AG04449 (cell line): Measurements from ENCODE around the gene NPTN.

Experiments used
- CTCF ChIA-PET: fragments of 350-600 bp; formaldehyde crosslinking; extraction: SDS; loops from one replicate; lab custom pipeline; 2021; ENCODE audit warnings: antibody characterized with exemption; lab: Yijun Ruan, JAX
- POLR2A ChIA-PET: fragments of 400-600, 350-600 bp; formaldehyde crosslinking; extraction: SDS; loops from one replicate; lab custom pipeline; 2020; ENCODE audit warnings: antibody characterized with exemption, inconsistent platforms; lab: Yijun Ruan, JAX
- DNase-seq: peaks from one replicate; pipeline ENCODE4 v3.0.0-alpha.2; 2010; ENCODE audit warnings: low read depth, low spot score
- H3K4me3 ChIP-seq: 2 replicates; pipeline ENCODE4 v1.5.1; 2011; ENCODE audit warnings: low read depth, mild to moderate bottlenecking, control low read depth, low read length
- CTCF ChIP-seq: IDR thresholded peaks from one replicate; pipeline ENCODE4 v1.5.1; 2011; ENCODE audit warnings: mild to moderate bottlenecking, moderate library complexity, low read length, control low read depth, inconsistent platforms; ENCODE audit not compliant: insufficient read depth; ENCODE audit errors: missing control alignments

The NPTN gene

GRCh38 chr15:73608475-73608874 lies 24.7 kb downstream of the NPTN start:
- POLR2A ChIA-PET = interaction anchor here (1.1 to 3.6 kb wide), 3 partner anchors 9 to 26 kb away, joined by 3 to 20 read pairs (median 4); partner anchors contain the start of gene NPTN
- H3K4me3 ChIP-seq = no peak overlapping the region
- CTCF ChIA-PET = interaction anchor here (0.9 to 10.2 kb wide), 8 partner anchors 10 to 95 kb away, joined by 3 to 100 read pairs (median 4); no protein-coding TSS in a partner anchor
- no peak for TF ChIP-seq CTCF
- no peak for DNase-seq

GRCh38 chr15:73607843-73608242 lies 25.3 kb downstream of the NPTN start:
- H3K4me3 ChIP-seq = no peak overlapping the region
- no peak for DNase-seq
- POLR2A ChIA-PET = interaction anchor here (3.6 kb wide), 1 partner anchor 24 kb away, joined by 20 read pairs; the partner anchor contains the start of gene NPTN
- CTCF ChIA-PET = interaction anchor here (1.0 to 10.2 kb wide), 7 partner anchors 12 to 96 kb away, joined by 3 to 100 read pairs (median 4); no protein-coding TSS in a partner anchor
- no peak for TF ChIP-seq CTCF

GRCh38 chr15:73607405-73607804 lies 25.8 kb downstream of the NPTN start:
- ChIA-PET CTCF (interaction anchor here (1.2 to 10.2 kb wide), 5 partner anchors 8 to 92 kb away, joined by 3 to 100 read pairs (median 4); no protein-coding TSS in a partner anchor), POLR2A (interaction anchor here (1.1 to 3.6 kb wide), 2 partner anchors 22 to 25 kb away, joined by 3 to 20 read pairs; partner anchors contain the start of gene NPTN)
- no peak for TF ChIP-seq CTCF
- DNase-seq = no peak
- no peak overlapping the region for H3K4me3 ChIP-seq

- no peak overlapping the region for H3K4me3 ChIP-seq
- ChIA-PET POLR2A (no interaction called here), CTCF (interaction anchor here (0.9 to 10.2 kb wide), 7 partner anchors 10 to 93 kb away, joined by 3 to 100 read pairs (median 4); no protein-coding TSS in a partner anchor)
- no peak for TF ChIP-seq CTCF
- no peak for DNase-seq
These were observed 27.3 kb downstream of the NPTN start for GRCh38 chr15:73605759-73606436.

- no peak overlapping the region for H3K4me3 ChIP-seq
- POLR2A ChIA-PET = no interaction called here
- TF ChIP-seq CTCF = no peak
- CTCF ChIA-PET = interaction anchor here (1.8 to 10.2 kb wide), 3 partner anchors 31 to 101 kb away, joined by 6 to 100 read pairs (median 19); no protein-coding TSS in a partner anchor
- no peak for DNase-seq
These were observed 28.7 kb downstream of the NPTN start for GRCh38 chr15:73604477-73604876.

- DNase-seq = no peak
- TF ChIP-seq CTCF = no peak
- CTCF ChIA-PET = interaction anchor here (1.1 to 10.2 kb wide), 4 partner anchors 13 to 33 kb away, joined by 3 to 100 read pairs (median 4); no protein-coding TSS in a partner anchor
- no peak overlapping the region for H3K4me3 ChIP-seq
- POLR2A ChIA-PET = no interaction called here
These were observed 30.2 kb downstream of the NPTN start for GRCh38 chr15:73602992-73603391.
